IMR-90 (cell line): ENCODE measurements around the gene MRPL34. TPM values are rescaled to one million over a fixed set of nuclear protein-coding genes. Genes with fewer than 3 reads are reported as not detected.

Experiments used
- ATAC-seq: fragments of 200-7000 bp; cut with Tn5 transposase; 2 replicates; pipeline ENCODE4 v1.9.1; 2020; ENCODE audit warnings: low read depth, mild to moderate bottlenecking, moderate library complexity
- BruUV-seq: library from RNA; stranded (reverse); fragments of 400-500 nt; replicated peaks from 2 replicates; lab custom pipeline; 2021; lab: Mats Ljungman, UMichigan
- CTCF ChIA-PET: fragments of 300-600 bp; formaldehyde crosslinking; extraction: SDS; loops from one replicate; lab custom pipeline; 2021; ENCODE audit warnings: antibody characterized with exemption; lab: Yijun Ruan, JAX
- POLR2A ChIA-PET: fragments of 300-600 bp; sonication (Branson Sonifier 250); formaldehyde crosslinking; loops from one replicate; lab custom pipeline; 2022; ENCODE audit warnings: antibody characterized with exemption; ENCODE audit not compliant: unreplicated experiment; lab: Charles Lee
- DNase-seq: peaks from one replicate; pipeline ENCODE4 v3.0.0; 2013
- H2AFZ ChIP-seq: replicated peaks from 2 replicates; pipeline ENCODE3; 2013; ENCODE audit warnings: low read length, mild to moderate bottlenecking; ENCODE audit not compliant: poor library complexity
- H2AK5ac ChIP-seq: 2 replicates; pipeline ENCODE4 v1.6.1; 2013; ENCODE audit warnings: low read depth, low read length, inconsistent platforms
- H2AK9ac ChIP-seq: replicated peaks from 2 replicates; pipeline ENCODE3; 2013; ENCODE audit warnings: mild to moderate bottlenecking, low read depth, low read length, moderate library complexity; ENCODE audit not compliant: poor library complexity
- H2BK120ac ChIP-seq: 2 replicates; pipeline ENCODE4 v1.6.1; 2013; ENCODE audit warnings: low read depth, low read length, inconsistent platforms
- H2BK15ac ChIP-seq: 3 replicates; pipeline ENCODE4 v1.6.1; 2013; ENCODE audit warnings: low read depth, low read length, inconsistent platforms
- H2BK20ac ChIP-seq: 2 replicates; pipeline ENCODE4 v1.6.1; 2013; ENCODE audit warnings: low read depth, mild to moderate bottlenecking, inconsistent platforms, low read length, moderate library complexity
- H2BK5ac ChIP-seq: 2 replicates; pipeline ENCODE4 v1.6.1; 2013; ENCODE audit warnings: mild to moderate bottlenecking, low read depth, low read length, inconsistent platforms; ENCODE audit not compliant: poor library complexity, severe bottlenecking
- H3K14ac ChIP-seq: replicated peaks from 2 replicates; pipeline ENCODE4 v1.6.1; 2013; ENCODE audit warnings: low read depth, low read length, inconsistent platforms
- H3K18ac ChIP-seq: 2 replicates; pipeline ENCODE4 v1.6.1; 2013; ENCODE audit warnings: low read depth, low read length, control low read depth
- H3K23ac ChIP-seq: 2 replicates; pipeline ENCODE4 v1.6.1; 2013; ENCODE audit warnings: low read depth, low read length, inconsistent platforms
- H3K27ac ChIP-seq: 2 replicates; pipeline ENCODE4 v1.5.1; 2013; ENCODE audit warnings: mild to moderate bottlenecking, control low read depth, low read length; ENCODE audit not compliant: insufficient read depth
- H3K27me3 ChIP-seq: 2 replicates; pipeline ENCODE4 v1.6.1; 2013; ENCODE audit warnings: low read length; ENCODE audit not compliant: control insufficient read depth, insufficient read depth
- H3K36me3 ChIP-seq: 2 replicates; pipeline ENCODE4 v1.6.1; 2013; ENCODE audit warnings: low read length, mixed read lengths; ENCODE audit not compliant: control insufficient read depth, insufficient read depth
- H3K4ac ChIP-seq: 2 replicates; pipeline ENCODE4 v1.6.1; 2013; ENCODE audit warnings: low read depth, low read length, inconsistent platforms
- H3K4me1 ChIP-seq: 2 replicates; pipeline ENCODE4 v1.6.1; 2013; ENCODE audit warnings: low read length, mixed read lengths; ENCODE audit not compliant: control insufficient read depth, insufficient read depth
- H3K4me2 ChIP-seq: 2 replicates; pipeline ENCODE4 v1.6.1; 2013; ENCODE audit warnings: low read depth, mild to moderate bottlenecking, control low read depth, low read length, moderate library complexity
- H3K4me3 ChIP-seq: 2 replicates; pipeline ENCODE4 v1.5.1; 2013; ENCODE audit warnings: low read depth, mild to moderate bottlenecking, control low read depth, low read length, moderate library complexity; ENCODE audit not compliant: insufficient read depth
- H3K56ac ChIP-seq: 2 replicates; pipeline ENCODE4 v1.6.1; 2013; ENCODE audit warnings: low read length, inconsistent platforms; ENCODE audit not compliant: insufficient read depth; ENCODE audit errors: extremely low read depth
- H3K79me1 ChIP-seq, 2 experiments: 2 replicates each; pipeline ENCODE4 v1.6.1; 2013; ENCODE audit warnings: low read length in 2 of 2, inconsistent platforms in 1 of 2, low read depth in 1 of 2
- H3K9ac ChIP-seq: 2 replicates; pipeline ENCODE4 v1.6.1; 2013; ENCODE audit warnings: low read depth, low read length, control low read depth
- H3K9me1 ChIP-seq: 2 replicates; pipeline ENCODE4 v1.6.1; 2013; ENCODE audit warnings: low read length, inconsistent platforms; ENCODE audit not compliant: insufficient read depth
- H3K9me3 ChIP-seq: 2 replicates; pipeline ENCODE4 v1.6.1; 2013; ENCODE audit warnings: low read length; ENCODE audit not compliant: control insufficient read depth, insufficient read depth
- H4K20me1 ChIP-seq: 2 replicates; pipeline ENCODE4 v1.6.1; 2013; ENCODE audit warnings: low read length, inconsistent platforms; ENCODE audit not compliant: insufficient read depth
- H4K5ac ChIP-seq: 2 replicates; pipeline ENCODE4 v1.6.1; 2013; ENCODE audit warnings: mild to moderate bottlenecking, low read depth, low read length, control low read depth
- H4K8ac ChIP-seq, 2 experiments: 2 replicates each; pipeline ENCODE4 v1.6.1; 2013; ENCODE audit warnings: low read depth in 2 of 2, low read length in 2 of 2, control low read depth in 1 of 2, inconsistent platforms in 1 of 2
- H4K91ac ChIP-seq: 2 replicates; pipeline ENCODE4 v1.6.1; 2013; ENCODE audit warnings: low read depth, low read length, inconsistent platforms; ENCODE audit not compliant: insufficient read depth
- FOS ChIP-seq: fragments of 150-350 bp; IDR thresholded peaks from 2 replicates; pipeline ENCODE4 v1.6.1; 2016; ENCODE audit warnings: low read depth, low read length
- MAZ ChIP-seq: IDR thresholded peaks from 2 replicates; pipeline ENCODE4 v1.6.1; 2012; ENCODE audit warnings: low read depth, mild to moderate bottlenecking, low read length, improper control_type of control experiment, moderate library complexity, borderline replicate concordance
- POLR2A ChIP-seq: IDR thresholded peaks from 2 replicates; pipeline ENCODE4 v1.6.1; 2012; ENCODE audit warnings: mild to moderate bottlenecking, low read depth, low read length
- RAD21 ChIP-seq: IDR thresholded peaks from 2 replicates; pipeline ENCODE4 v1.6.1; 2012; ENCODE audit warnings: low read length, improper control_type of control experiment
- SMC3 ChIP-seq: fragments of 150-350 bp; IDR thresholded peaks from 2 replicates; pipeline ENCODE4 v1.6.1; 2016; ENCODE audit warnings: low read depth, mild to moderate bottlenecking, antibody characterized with exemption, low read length, moderate library complexity
- WGBS, 2 experiments: methylation state at CpG; one replicate each; pipeline versions ENCODE4 v1.1.5 to v1.1.7; 2013; ENCODE audit warnings: missing lambda C conversion rate in 2 of 2; ENCODE audit not compliant: insufficient read length in 1 of 2; ENCODE audit errors: extremely low coverage in 2 of 2; 5-methylcytosine and 5-hydroxymethylcytosine counted together
- dilution Hi-C: fragments of 300-500 bp; cut with HindIII; formaldehyde crosslinking; loops from one replicate; pipeline ENCODE4 v1.14.3; 2018; ENCODE audit warnings: low sequenced_read_pairs; ENCODE audit not compliant: unreplicated experiment
- in situ Hi-C: fragments of 300-500 bp; cut with MboI; formaldehyde crosslinking; loops from 3 replicates; pipeline ENCODE4 v1.14.3; 2019; ENCODE audit warnings: low sequenced_read_pairs, inconsistent platforms, mixed read lengths
- intact Hi-C: fragments of 100-400 bp; cut with micrococcal nuclease; formaldehyde crosslinking; loops from 2 replicates; pipeline ENCODE4 v1.10.0; 2022
- polyA plus RNA-seq, 3 experiments: library from polyadenylated mRNA; depleted of rRNA; stranded (reverse); fragments of >200 nt; gene quantifications; 2 replicates each; pipeline ENCODE4 v1.2.3, GENCODE V29; 2012; ENCODE audit warnings: low replicate concordance in 1 of 3
- total RNA-seq: library from RNA; depleted of rRNA; stranded (reverse); fragments of >200 nt; gene quantifications from 2 replicates; pipeline ENCODE4 v1.2.3, GENCODE V29; 2012
- TF ChIP-seq, protein P1 (sequence below): fragments of 150-350 bp; IDR thresholded peaks from 2 replicates; pipeline ENCODE4 v1.6.1; 2016; ENCODE audit warnings: low read depth, mild to moderate bottlenecking, low read length, moderate library complexity, borderline replicate concordance
- TF ChIP-seq, protein P2 (sequence below): fragments of 150-350 bp; IDR thresholded peaks from 2 replicates; pipeline ENCODE4 v1.6.1; 2017; ENCODE audit warnings: mild to moderate bottlenecking, antibody characterized with exemption, low read length, low read depth

Gene MRPL34
- total and polyA plus RNA-seq, 2 of the 4 experiments (the other 2 are of a cell fraction): 7.3 to 37.0 TPM

DNA sequence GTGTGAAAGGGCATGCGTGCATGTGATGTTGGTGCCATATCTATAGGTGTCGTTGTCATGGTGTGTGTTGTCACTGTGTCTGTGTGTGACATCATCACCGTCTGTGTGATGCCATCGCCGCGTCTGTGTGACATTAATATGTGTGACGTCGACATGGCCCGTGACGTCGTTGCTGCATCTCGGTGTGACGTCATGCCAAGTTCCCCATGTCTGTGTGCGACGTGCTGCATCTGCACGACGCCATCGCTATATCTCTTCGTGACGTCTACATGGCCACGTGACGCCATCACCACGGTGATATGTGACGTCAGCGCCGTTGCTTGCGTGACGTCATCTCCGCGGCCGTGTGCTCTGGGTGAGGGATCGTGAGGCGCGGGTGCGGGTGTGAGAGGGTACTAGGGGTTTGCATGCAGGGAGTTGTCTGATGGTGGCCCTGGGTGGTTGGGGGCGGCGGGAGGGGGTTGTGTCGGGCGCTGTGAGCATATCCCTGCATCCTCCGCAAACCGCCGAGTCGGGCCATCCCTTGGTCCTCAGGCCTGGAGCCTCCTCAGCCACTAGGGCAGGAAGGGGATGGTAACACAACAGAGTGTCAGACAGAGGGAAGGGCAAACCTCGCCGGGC is 46.3 kb downstream of the MRPL34 start:
- TF ChIP-seq POLR2A (no peak), SMC3 (no peak), FOS (no peak), RAD21 (no peak), MAZ (no peak)
- TF ChIP-seq, protein P1, sequence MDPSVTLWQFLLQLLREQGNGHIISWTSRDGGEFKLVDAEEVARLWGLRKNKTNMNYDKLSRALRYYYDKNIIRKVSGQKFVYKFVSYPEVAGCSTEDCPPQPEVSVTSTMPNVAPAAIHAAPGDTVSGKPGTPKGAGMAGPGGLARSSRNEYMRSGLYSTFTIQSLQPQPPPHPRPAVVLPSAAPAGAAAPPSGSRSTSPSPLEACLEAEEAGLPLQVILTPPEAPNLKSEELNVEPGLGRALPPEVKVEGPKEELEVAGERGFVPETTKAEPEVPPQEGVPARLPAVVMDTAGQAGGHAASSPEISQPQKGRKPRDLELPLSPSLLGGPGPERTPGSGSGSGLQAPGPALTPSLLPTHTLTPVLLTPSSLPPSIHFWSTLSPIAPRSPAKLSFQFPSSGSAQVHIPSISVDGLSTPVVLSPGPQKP: no peak
- TF ChIP-seq, protein P2, sequence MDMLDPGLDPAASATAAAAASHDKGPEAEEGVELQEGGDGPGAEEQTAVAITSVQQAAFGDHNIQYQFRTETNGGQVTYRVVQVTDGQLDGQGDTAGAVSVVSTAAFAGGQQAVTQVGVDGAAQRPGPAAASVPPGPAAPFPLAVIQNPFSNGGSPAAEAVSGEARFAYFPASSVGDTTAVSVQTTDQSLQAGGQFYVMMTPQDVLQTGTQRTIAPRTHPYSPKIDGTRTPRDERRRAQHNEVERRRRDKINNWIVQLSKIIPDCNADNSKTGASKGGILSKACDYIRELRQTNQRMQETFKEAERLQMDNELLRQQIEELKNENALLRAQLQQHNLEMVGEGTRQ: no peak
- BruUV-seq: no TSS peak
- H4K20me1 ChIP-seq: no peaks in the 10 kb centered on the region; the same call in 1 of the 2 replicates
- no peak overlapping the region; the same call in 1 of the 2 replicates for H2AK5ac ChIP-seq
- no peak overlapping the region for H4K91ac ChIP-seq
- H2BK5ac ChIP-seq: no peak overlapping the region
- no peak overlapping the region for H2BK20ac ChIP-seq
- DNase-seq: no peak
- no peak overlapping the region for H3K27ac ChIP-seq
- no peak overlapping the region for H2BK120ac ChIP-seq
- no peak overlapping the region for H3K4me3 ChIP-seq
- CTCF ChIA-PET: no interaction called here
- H3K4me2 ChIP-seq: no peak overlapping the region
- H3K27me3 ChIP-seq: peaks cover 8% of the 10 kb centered on the region; the same call in 1 of the 2 replicates
- no peaks in the 10 kb centered on the region for H3K79me1 ChIP-seq
- intact Hi-C loops: no loop called here
- H3K9ac ChIP-seq: no peak overlapping the region
- no peak overlapping the region for H4K8ac ChIP-seq
- no peak overlapping the region for H2BK15ac ChIP-seq
- dilution Hi-C loops: no loop called here
- in situ Hi-C loops: no loop called here
- no peak for ATAC-seq
- H4K5ac ChIP-seq: no peak overlapping the region
- no peaks in the 10 kb centered on the region for H3K9me1 ChIP-seq
- no peak overlapping the region for H3K4ac ChIP-seq
- POLR2A ChIA-PET: no interaction called here
- 0 out of 2 replicates have a peak, but pooled peaks cover 2% of the 10 kb centered on the region for H3K4me1 ChIP-seq
- no peak overlapping the region for H3K56ac ChIP-seq
- peak overlapping the region; percentile 43 for H2AFZ ChIP-seq
- no peak overlapping the region for H2AK9ac ChIP-seq
- no peak overlapping the region for H3K14ac ChIP-seq
- no peaks in the 10 kb centered on the region for H3K9me3 ChIP-seq
- WGBS, 2 experiments: 91% methylated on average over 21 of the region's 45 CpGs; no CpG with 5 or more reads in 1 of the 2 experiments
- H3K36me3 ChIP-seq: no peaks in the 10 kb centered on the region
- no peak overlapping the region for H3K18ac ChIP-seq
- no peak overlapping the region for H3K23ac ChIP-seq
